Endothelial cell of umbilical vein (primary cell): ENCODE data around the gene MPZL3. TPM values are rescaled to one million over a fixed set of nuclear protein-coding genes. Genes with fewer than 3 reads are reported as not detected.

Experiments used
- BruUV-seq: library from RNA; stranded (reverse); fragments of 400-500 nt; replicated peaks from 2 replicates; lab custom pipeline; 2021; lab: Mats Ljungman, UMichigan
- CTCF ChIA-PET: fragments of 300-600, 350-600 bp; sonication (Branson Sonifier 250); formaldehyde crosslinking; loops from one replicate; lab custom pipeline; 2021; ENCODE audit warnings: antibody characterized with exemption, inconsistent platforms; lab: Charles Lee
- POLR2A ChIA-PET: fragments of 300-600, 350-600 bp; sonication (Branson Sonifier 250); formaldehyde crosslinking; loops from one replicate; lab custom pipeline; 2021; ENCODE audit warnings: antibody characterized with exemption, inconsistent platforms; lab: Charles Lee
- DNase-seq: peaks from one replicate; pipeline ENCODE4 v3.0.0-alpha.2; 2011; ENCODE audit warnings: low read depth, low spot score
- FAIRE-seq: peaks from 2 replicates; lab custom pipeline; 2011; peaks lifted over from hg19 to GRCh38; lab: Jason Lieb, UNC
- H2AFZ ChIP-seq: 2 replicates; pipeline ENCODE4 v1.6.0; 2012; ENCODE audit warnings: low read depth, low read length, control low read depth, inconsistent platforms
- H3K27ac ChIP-seq: 2 replicates; pipeline ENCODE4 v1.5.1; 2011; ENCODE audit warnings: low read depth, mild to moderate bottlenecking, control low read depth, low read length, moderate library complexity; ENCODE audit not compliant: insufficient read depth
- H3K27me3 ChIP-seq, 2 experiments: 2 replicates each; pipeline versions ENCODE4 v1.6.0 to v1.6.1; 2011; ENCODE audit warnings: low read length in 2 of 2, mixed read lengths in 1 of 2; ENCODE audit not compliant: control insufficient read depth in 2 of 2, insufficient read depth in 2 of 2
- H3K36me3 ChIP-seq, 2 experiments: 2 replicates in 1 of 2; 3 replicates in 1 of 2; pipeline ENCODE4 v1.5.1; 2011; ENCODE audit warnings: low read length in 2 of 2, mild to moderate bottlenecking in 1 of 2, moderate library complexity in 1 of 2; ENCODE audit not compliant: control insufficient read depth in 2 of 2, insufficient read depth in 2 of 2; ENCODE audit errors: extremely low read depth in 1 of 2
- H3K4me1 ChIP-seq: 3 replicates; pipeline ENCODE4 v1.5.1; 2011; ENCODE audit warnings: mild to moderate bottlenecking, low read length; ENCODE audit not compliant: control insufficient read depth, insufficient read depth; ENCODE audit errors: extremely low read depth
- H3K4me2 ChIP-seq: 2 replicates; pipeline ENCODE4 v1.6.1; 2011; ENCODE audit warnings: low read length, control low read depth, mixed read lengths; ENCODE audit not compliant: insufficient read depth
- H3K4me3 ChIP-seq, 3 experiments: fragments of 200-600 bp in 1 of 3; sonication (generic), shearing (Covaris generic) in 1 of 3; replicated peaks in 1 of 3; 2 replicates each; pipeline ENCODE4 v1.5.1; 2011 to 2016; ENCODE audit warnings: control low read depth in 3 of 3, low read length in 3 of 3, mild to moderate bottlenecking in 2 of 3, inconsistent platforms in 1 of 3, low read depth in 1 of 3, moderate library complexity in 1 of 3; ENCODE audit not compliant: insufficient read depth in 1 of 3
- H3K79me2 ChIP-seq: 2 replicates; pipeline ENCODE4 v1.6.0; 2012; ENCODE audit warnings: low read length, inconsistent platforms; ENCODE audit not compliant: control insufficient read depth, insufficient read depth
- H3K9ac ChIP-seq: replicated peaks from 2 replicates; pipeline ENCODE3; 2011; ENCODE audit warnings: low read length, control low read depth; ENCODE audit not compliant: insufficient read depth; ENCODE audit errors: extremely low read depth
- H3K9me1 ChIP-seq: replicated peaks from 3 replicates; pipeline ENCODE4 v1.6.0; 2011; ENCODE audit warnings: mild to moderate bottlenecking, low read length; ENCODE audit not compliant: control insufficient read depth, insufficient read depth; ENCODE audit errors: extremely low read depth
- H3K9me3 ChIP-seq: replicated peaks from 2 replicates; pipeline ENCODE4 v1.5.1; 2012; ENCODE audit warnings: low read length, inconsistent platforms; ENCODE audit not compliant: control insufficient read depth, insufficient read depth
- H4K20me1 ChIP-seq: replicated peaks from 2 replicates; pipeline ENCODE3; 2011; ENCODE audit warnings: mild to moderate bottlenecking, low read length; ENCODE audit not compliant: control insufficient read depth, insufficient read depth; ENCODE audit errors: extremely low read depth
- CTCF ChIP-seq, 2 donors: IDR thresholded peaks; 1 replicate in 1 of 2; 2 replicates in 1 of 2; pipeline ENCODE4 v1.5.1; 2011; ENCODE audit warnings: low read length in 2 of 2, mild to moderate bottlenecking in 2 of 2, moderate library complexity in 2 of 2, control low read depth in 1 of 2, inconsistent platforms in 1 of 2, low read depth in 1 of 2; ENCODE audit not compliant: insufficient read depth in 1 of 2; ENCODE audit errors: extremely low read depth in 1 of 2
- EZH2 ChIP-seq: IDR thresholded peaks from 2 replicates; pipeline ENCODE4 v1.6.1; 2012; ENCODE audit warnings: borderline replicate concordance, low read depth, mild to moderate bottlenecking, moderate library complexity, low read length, inconsistent platforms; ENCODE audit not compliant: severe bottlenecking
- FOS ChIP-seq: IDR thresholded peaks from 2 replicates; pipeline ENCODE4 v1.6.1; 2011; ENCODE audit warnings: mild to moderate bottlenecking, low read length, moderate library complexity, borderline replicate concordance; ENCODE audit not compliant: insufficient read depth
- GATA2 ChIP-seq: IDR thresholded peaks from 2 replicates; pipeline ENCODE4 v1.7.0; 2011; ENCODE audit warnings: low read depth, mild to moderate bottlenecking, moderate library complexity, mixed read lengths, low read length; ENCODE audit not compliant: insufficient read length, insufficient read depth
- JUN ChIP-seq: IDR thresholded peaks from 2 replicates; pipeline ENCODE4 v1.6.1; 2011; ENCODE audit warnings: borderline replicate concordance, low read depth; ENCODE audit not compliant: insufficient read length, insufficient read depth
- MAX ChIP-seq: IDR thresholded peaks from 2 replicates; pipeline ENCODE4 v1.6.1; 2011; ENCODE audit not compliant: insufficient read depth, insufficient read length
- MYC ChIP-seq: IDR thresholded peaks from one replicate; pipeline ENCODE4 v1.6.1; 2011; ENCODE audit warnings: mild to moderate bottlenecking, low read depth, low read length
- POLR2A ChIP-seq: IDR thresholded peaks from 2 replicates; pipeline ENCODE4 v1.6.1; 2012; ENCODE audit warnings: low read depth, mild to moderate bottlenecking, control low read depth, low read length
- POLR2AphosphoS5 ChIP-seq: IDR thresholded peaks from 2 replicates; pipeline ENCODE4 v1.6.1; 2012; ENCODE audit warnings: low read depth, mild to moderate bottlenecking, control low read depth, low read length, moderate library complexity; ENCODE audit not compliant: insufficient read depth
- dilution Hi-C: fragments of 300-500 bp; cut with MboI; formaldehyde crosslinking; loops from one replicate; pipeline ENCODE4 v1.15.0; 2019; ENCODE audit warnings: low sequenced_read_pairs; ENCODE audit not compliant: extremely low pct_ligation_motif_present
- intact Hi-C: fragments of 100-400 bp; cut with micrococcal nuclease; formaldehyde crosslinking; loops from one replicate; pipeline ENCODE4 v1.10.0; 2022
- polyA plus RNA-seq, 4 experiments: library from polyadenylated mRNA; depleted of rRNA in 3 of 4; stranded (reverse) in 3 of 4; unstranded in 1 of 4; fragments of >200 nt; gene quantifications; 2 replicates each; pipeline versions ENCODE4 v1.2.1 to v1.2.3, GENCODE V29; 2011 to 2012; ENCODE audit warnings: missing spikeins in 1 of 4
- total RNA-seq: library from RNA; stranded (reverse); gene quantifications from 2 replicates; pipeline ENCODE4 v1.2.3, GENCODE V29; 2021

Gene MPZL3
- total and polyA plus RNA-seq, 2 donors (not counting 3 experiments of a cell fraction or from before 2014, with no cell fraction given), result 2.5 to 7.1 TPM

GRCh38 chr11:118245936-118246562 is 6.1 kb downstream of the MPZL3 start:
- Histone ChIP-seq H3K79me2 (no peaks in the 10 kb centered on the region), H3K4me2 (no peak overlapping the region), H3K4me1 (peaks cover 30% of the 10 kb centered on the region), H4K20me1 (no peaks in the 10 kb centered on the region), H3K9me3 (no peaks in the 10 kb centered on the region), H2AFZ (no peak overlapping the region), H3K9me1 (no peaks in the 10 kb centered on the region), H3K9ac (no peak overlapping the region), H3K36me3 (no peaks in the 10 kb centered on the region), H3K27ac (no peak overlapping the region), H3K4me3 (no peak overlapping the region), H3K27me3 (no peaks in the 10 kb centered on the region)
- dilution Hi-C loops, result no loop called here
- ChIA-PET POLR2A (interaction anchor here (0.6 kb wide), 1 partner anchor 15 kb away, joined by 3 read pairs; no protein-coding TSS in a partner anchor), CTCF (interaction anchor here (0.6 to 2.9 kb wide), 7 partner anchors 15 to 74 kb away, joined by 3 to 23 read pairs (median 3); partner anchors contain the start of gene MPZL2)
- no TSS peak for BruUV-seq
- FAIRE-seq (no peak), DNase-seq (peak; percentile 37)
- TF ChIP-seq FOS (no peak), POLR2AphosphoS5 (no peak), EZH2 (no peak), MYC (no peak), CTCF (IDR thresholded peaks at IDR 0.05; ENCODE audit: extremely low read depth in 1 of 2, insufficient read depth in 1 of 2, low read depth in 1 of 2, low read length in 2 of 2) (no peak), JUN (no peak), GATA2 (no peak), MAX (no peak), POLR2A (no peak)
- intact Hi-C loops, result no loop called here
